SK-N-MC (cell line): Measurements from ENCODE around the gene KIAA1217.

Experiments
- EZH2 ChIP-seq: fragments of 200-600 bp; sonication (generic); IDR thresholded peaks from one replicate; pipeline ENCODE4 v1.6.1; 2017; ENCODE audit warnings: antibody characterized with exemption
- POLR2AphosphoS5 ChIP-seq: IDR thresholded peaks from 2 replicates; pipeline ENCODE4 v1.6.1; 2012; ENCODE audit warnings: mild to moderate bottlenecking, low read depth, low read length, borderline replicate concordance

- TF ChIP-seq EZH2 (no peak), POLR2AphosphoS5 (no peak)
Observed at GRCh38 chr10:24396396-24396795, 187.5 kb downstream of the KIAA1217 start.
